ENCODE results near the gene TK1. TPM values are rescaled to one million over a fixed set of nuclear protein-coding genes. Genes with fewer than 3 reads are reported as not detected.

Gene TK1
- total RNA-seq, 1 donor from 2014 or later, result 3.8 TPM

DNA sequence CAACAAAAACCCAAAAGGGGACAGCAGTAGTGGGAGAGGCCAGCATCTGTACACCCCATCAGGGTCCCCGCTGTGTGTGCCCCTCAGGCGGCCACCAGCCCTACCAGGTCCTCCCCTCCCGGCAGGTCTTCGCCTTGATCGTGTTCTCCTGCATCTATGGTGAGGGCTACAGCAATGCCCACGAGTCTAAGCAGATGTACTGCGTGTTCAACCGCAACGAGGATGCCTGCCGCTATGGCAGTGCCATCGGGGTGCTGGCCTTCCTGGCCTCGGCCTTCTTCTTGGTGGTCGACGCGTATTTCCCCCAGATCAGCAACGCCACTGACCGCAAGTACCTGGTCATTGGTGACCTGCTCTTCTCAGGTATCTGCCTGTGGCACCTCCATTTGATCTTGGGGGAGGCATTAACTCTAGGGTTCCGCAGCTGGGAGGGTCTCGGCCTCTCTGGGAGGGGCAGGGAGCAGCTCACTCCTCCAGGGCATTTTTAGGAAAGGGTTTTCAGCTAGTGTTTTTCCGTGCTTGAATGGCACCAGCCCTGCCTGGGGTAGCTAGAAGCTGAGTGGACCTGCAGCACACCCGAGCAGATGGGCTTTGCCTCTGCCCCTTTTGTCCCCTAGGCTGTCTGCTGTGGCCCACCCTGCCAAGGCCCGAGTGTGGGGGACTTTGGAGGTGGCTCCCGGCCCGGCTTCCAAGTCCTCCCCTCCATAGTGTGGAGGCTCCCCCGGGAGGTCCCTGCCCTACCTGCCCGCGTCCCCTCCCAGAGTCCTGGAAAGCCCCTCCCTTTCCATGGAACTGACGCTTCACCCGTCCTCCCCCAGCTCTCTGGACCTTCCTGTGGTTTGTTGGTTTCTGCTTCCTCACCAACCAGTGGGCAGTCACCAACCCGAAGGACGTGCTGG, 15.9 kb downstream of the TK1 start:
- POLR2A ChIA-PET, result interaction anchor here (0.6 to 33.1 kb wide), 3 partner anchors 30 to 185 kb away, joined by 4 to 2404 read pairs (median 5); partner anchors contain the start of genes C17orf99, TMC6 and TMC8

DNA sequence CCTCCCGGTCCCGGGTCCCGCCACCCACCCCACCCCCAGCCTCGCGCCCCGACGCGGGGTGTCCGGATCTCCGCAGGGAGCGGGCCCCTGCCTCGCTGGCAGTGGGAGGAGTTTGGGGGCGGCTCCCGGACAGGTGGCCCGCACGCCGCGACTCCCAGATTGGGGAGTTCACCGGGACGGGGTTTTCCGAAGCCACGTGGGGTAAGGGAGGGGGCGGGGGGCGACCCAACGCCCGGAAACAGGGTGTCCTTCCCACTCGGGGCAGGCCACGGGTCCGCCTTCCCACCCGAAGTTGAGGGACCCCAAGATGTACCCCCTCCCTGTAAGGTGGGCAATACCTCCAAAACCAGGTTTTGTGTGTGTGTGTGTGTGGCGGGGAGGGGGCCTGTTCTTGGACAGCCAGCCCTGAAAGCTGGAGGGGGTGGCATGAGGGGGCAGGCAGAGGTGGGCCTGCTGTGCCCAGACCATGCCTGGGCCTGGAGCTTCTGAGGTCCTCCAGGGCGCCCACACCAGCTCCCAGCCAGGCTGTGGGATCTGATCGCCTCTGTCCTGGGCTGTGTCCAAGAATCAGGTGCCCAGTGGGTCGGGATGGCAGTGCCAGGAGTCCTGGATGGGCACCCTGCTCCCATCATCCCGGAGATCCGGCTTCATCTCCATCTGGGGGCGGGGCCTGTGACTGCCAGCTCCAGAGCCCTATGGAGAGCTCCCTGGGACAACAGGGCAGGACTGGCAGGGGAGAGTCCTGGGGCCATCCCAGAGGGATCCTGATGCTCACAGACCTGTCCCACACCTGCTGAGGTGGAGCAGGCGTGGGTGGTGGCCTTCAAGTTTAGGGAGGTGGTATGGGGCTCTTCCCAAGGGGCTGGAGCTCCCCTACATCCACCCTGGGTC, 17.7 kb downstream of the TK1 start:
- H3K36me3 Mint-ChIP-seq (ENCODE audit: low read depth), result peaks cover 49% of the 10 kb centered on the region
- H3K9me3 Mint-ChIP-seq, result no peaks in the 10 kb centered on the region
- TF ChIP-seq, protein P1, sequence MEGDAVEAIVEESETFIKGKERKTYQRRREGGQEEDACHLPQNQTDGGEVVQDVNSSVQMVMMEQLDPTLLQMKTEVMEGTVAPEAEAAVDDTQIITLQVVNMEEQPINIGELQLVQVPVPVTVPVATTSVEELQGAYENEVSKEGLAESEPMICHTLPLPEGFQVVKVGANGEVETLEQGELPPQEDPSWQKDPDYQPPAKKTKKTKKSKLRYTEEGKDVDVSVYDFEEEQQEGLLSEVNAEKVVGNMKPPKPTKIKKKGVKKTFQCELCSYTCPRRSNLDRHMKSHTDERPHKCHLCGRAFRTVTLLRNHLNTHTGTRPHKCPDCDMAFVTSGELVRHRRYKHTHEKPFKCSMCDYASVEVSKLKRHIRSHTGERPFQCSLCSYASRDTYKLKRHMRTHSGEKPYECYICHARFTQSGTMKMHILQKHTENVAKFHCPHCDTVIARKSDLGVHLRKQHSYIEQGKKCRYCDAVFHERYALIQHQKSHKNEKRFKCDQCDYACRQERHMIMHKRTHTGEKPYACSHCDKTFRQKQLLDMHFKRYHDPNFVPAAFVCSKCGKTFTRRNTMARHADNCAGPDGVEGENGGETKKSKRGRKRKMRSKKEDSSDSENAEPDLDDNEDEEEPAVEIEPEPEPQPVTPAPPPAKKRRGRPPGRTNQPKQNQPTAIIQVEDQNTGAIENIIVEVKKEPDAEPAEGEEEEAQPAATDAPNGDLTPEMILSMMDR (IDR thresholded peaks at IDR 0.05), result no peak
- intact Hi-C loops (cut with micrococcal nuclease), result loop anchor here (1.0 kb wide), 4 partner anchors 14 to 42 kb away; no protein-coding TSS in a partner anchor
- H3K4me1 Mint-ChIP-seq, result peaks cover 58% of the 10 kb centered on the region
- H3K4me3 Mint-ChIP-seq, result peak overlapping the region; percentile 84
- peak overlapping the region; percentile 90 for H3K27ac Mint-ChIP-seq
- no peaks in the 10 kb centered on the region for H3K27me3 Mint-ChIP-seq
- ChIA-PET CTCF (interaction anchor here (1.0 to 1.1 kb wide), 2 partner anchors 27 to 34 kb away, joined by 3 to 4 read pairs; no protein-coding TSS in a partner anchor), POLR2A (interaction anchor here (0.5 to 33.1 kb wide), 12 partner anchors 10 to 1012 kb away, joined by 3 to 2404 read pairs (median 4); partner anchors contain the start of genes C17orf99, TMC6, TMC8 and TMEM235)
- ATAC-seq (ENCODE audit: low read depth) (peak; percentile 23), DNase-seq (peak; percentile 41)

More for the DNA sequence above, 15.9 kb downstream of the TK1 start:
- H3K27ac Mint-ChIP-seq, result peak overlapping the region; percentile 90
- peaks cover 64% of the 10 kb centered on the region for H3K36me3 Mint-ChIP-seq (ENCODE audit: low read depth)
- TF ChIP-seq, protein P1 (IDR thresholded peaks at IDR 0.05), result no peak
- peaks cover 74% of the 10 kb centered on the region for H3K4me1 Mint-ChIP-seq
- H3K27me3 Mint-ChIP-seq, result no peaks in the 10 kb centered on the region
- peak overlapping the region; percentile 84 for H3K4me3 Mint-ChIP-seq
- CTCF ChIA-PET, result interaction anchor here (1.5 to 9.7 kb wide), 2 partner anchors 31 to 40 kb away, joined by 5 to 220 read pairs; partner anchors contain the start of genes TMC6 and TMC8
- H3K9me3 Mint-ChIP-seq, result no peaks in the 10 kb centered on the region
- ATAC-seq (ENCODE audit: low read depth) (no peak), DNase-seq (no peak)
- intact Hi-C loops (cut with micrococcal nuclease), result no loop called here

DNA sequence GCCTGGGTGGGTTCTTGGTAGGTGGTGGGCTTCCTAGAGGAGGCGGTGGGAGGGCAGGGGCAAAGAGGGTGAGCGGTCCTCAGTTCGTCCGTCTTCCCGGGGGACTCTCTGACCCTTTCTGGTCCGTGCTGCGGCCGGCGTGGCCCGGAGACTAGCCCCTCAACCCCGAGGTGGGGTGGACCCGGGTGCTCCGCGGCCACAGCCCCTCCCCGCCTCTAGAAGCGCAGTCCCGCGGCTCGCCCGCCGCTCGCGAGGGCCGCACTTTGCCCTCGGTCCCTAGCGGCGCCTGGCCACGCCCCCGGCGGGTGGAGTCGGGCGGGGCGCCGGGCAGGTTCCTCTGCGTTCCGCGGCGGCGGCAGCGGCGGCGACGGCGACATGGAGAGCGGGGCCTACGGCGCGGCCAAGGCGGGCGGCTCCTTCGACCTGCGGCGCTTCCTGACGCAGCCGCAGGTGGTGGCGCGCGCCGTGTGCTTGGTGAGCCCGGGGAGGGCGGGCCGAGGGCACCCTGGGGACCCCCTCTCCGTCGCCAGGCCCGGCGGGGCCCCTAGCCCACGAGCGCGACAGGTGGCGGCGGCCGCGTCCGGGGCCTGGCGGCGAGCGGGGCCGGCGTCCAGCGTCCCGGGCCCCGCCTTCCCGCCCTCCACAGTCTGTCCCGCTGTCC, 18.5 kb downstream of the TK1 start, which contains the start of gene SYNGR2:
SYNGR2 (plus strand) TSS at position 340 of the 661 bp plus-strand sequence; CDS start at position 376, 36 bp downstream.
- CTCF ChIA-PET, result no interaction called here
- DNase-seq, result peak; percentile 92
- intact Hi-C loops (cut with micrococcal nuclease), result loop anchor here (1.0 kb wide), 4 partner anchors 13 to 41 kb away; no protein-coding TSS in a partner anchor
- H3K9me3 Mint-ChIP-seq, result no peaks in the 10 kb centered on the region
- POLR2A ChIA-PET, result interaction anchor here (0.6 to 33.1 kb wide), 8 partner anchors 10 to 477 kb away, joined by 3 to 2404 read pairs (median 4); partner anchors contain the start of genes C17orf99, TMC6 and TMC8
- H3K4me3 Mint-ChIP-seq, result peak within 1 kb of the TSS; percentile 84
- TF ChIP-seq, protein P1 (IDR thresholded peaks at IDR 0.05), result no peak
- H3K27ac Mint-ChIP-seq, result peak within 1 kb of the TSS; percentile 90
- peaks cover 52% of the 10 kb centered on the region for H3K4me1 Mint-ChIP-seq
- ATAC-seq (ENCODE audit: low read depth), result peak; percentile 75
- H3K27me3 Mint-ChIP-seq, result no peaks in the 10 kb centered on the region
- peaks cover 41% of the 10 kb centered on the region for H3K36me3 Mint-ChIP-seq (ENCODE audit: low read depth)

DNA sequence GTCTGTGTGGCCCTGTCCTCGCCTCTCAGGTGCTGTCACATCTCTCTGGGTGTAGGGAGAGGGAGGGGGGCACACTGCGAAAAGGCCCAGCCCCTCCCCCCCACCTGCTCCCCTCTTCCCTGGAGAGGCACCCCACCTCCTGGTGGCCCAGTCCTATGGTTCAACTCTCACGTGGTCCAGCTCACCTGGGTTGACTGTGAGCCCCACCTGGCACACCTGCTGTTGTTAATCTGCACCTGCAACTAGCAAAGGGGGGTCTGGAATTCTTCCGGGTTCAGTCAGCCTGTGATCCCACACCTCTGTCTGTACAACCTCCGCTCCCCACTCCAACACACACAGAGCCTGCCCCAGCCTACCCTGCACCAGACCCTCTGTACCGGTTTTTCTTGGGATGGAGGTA, 20.4 kb downstream of the TK1 start:
- H3K4me1 Mint-ChIP-seq, result peaks cover 38% of the 10 kb centered on the region
- no peak for DNase-seq
- no peak for ATAC-seq (ENCODE audit: low read depth)
- no peaks in the 10 kb centered on the region for H3K9me3 Mint-ChIP-seq
- no peaks in the 10 kb centered on the region for H3K27me3 Mint-ChIP-seq
- intact Hi-C loops (cut with micrococcal nuclease), result no loop called here
- TF ChIP-seq, protein P1 (IDR thresholded peaks at IDR 0.05), result no peak
- peaks cover 22% of the 10 kb centered on the region for H3K36me3 Mint-ChIP-seq (ENCODE audit: low read depth)
- H3K27ac Mint-ChIP-seq, result no peak overlapping the region
- ChIA-PET POLR2A (interaction anchor here (0.6 to 33.1 kb wide), 5 partner anchors 25 to 1020 kb away, joined by 3 to 2404 read pairs (median 7); partner anchors contain the start of genes C17orf99, TMC6 and TMC8), CTCF (interaction anchor here (1.1 kb wide), 1 partner anchor 19 kb away, joined by 4 read pairs; no protein-coding TSS in a partner anchor)
- no peak overlapping the region for H3K4me3 Mint-ChIP-seq
